Measurements from ENCODE around the gene PIGT.

PIGT gene

GRCh38 chr20:45415822-45416637 is at the start of gene PIGT:
PIGT (plus strand) TSS chr20:45416141; CDS start chr20:45416157, 16 bp downstream.
- TF ChIP-seq CTCF (IDR thresholded peaks at IDR 0.05; ENCODE audit: low read length, missing control alignments) = no peak
- DNase-seq (ENCODE audit: low read depth) = peak; percentile 81
- peak within 1 kb of the TSS; percentile 94 for H3K4me3 ChIP-seq (replicated peaks; ENCODE audit: low read depth, low read length)

GRCh38 chr20:45366192-45366591 is 49.7 kb upstream of the PIGT start:
- H3K4me3 ChIP-seq (replicated peaks; ENCODE audit: low read depth, low read length) = no peak overlapping the region
- DNase-seq (ENCODE audit: low read depth) = no peak
- no peak for TF ChIP-seq CTCF (IDR thresholded peaks at IDR 0.05; ENCODE audit: low read length, missing control alignments)

GRCh38 chr20:45366631-45367030 is 49.3 kb upstream of the PIGT start:
- no peak overlapping the region for H3K4me3 ChIP-seq (replicated peaks; ENCODE audit: low read depth, low read length)
- TF ChIP-seq CTCF (IDR thresholded peaks at IDR 0.05; ENCODE audit: low read length, missing control alignments) = no peak
- DNase-seq (ENCODE audit: low read depth) = no peak

DNA sequence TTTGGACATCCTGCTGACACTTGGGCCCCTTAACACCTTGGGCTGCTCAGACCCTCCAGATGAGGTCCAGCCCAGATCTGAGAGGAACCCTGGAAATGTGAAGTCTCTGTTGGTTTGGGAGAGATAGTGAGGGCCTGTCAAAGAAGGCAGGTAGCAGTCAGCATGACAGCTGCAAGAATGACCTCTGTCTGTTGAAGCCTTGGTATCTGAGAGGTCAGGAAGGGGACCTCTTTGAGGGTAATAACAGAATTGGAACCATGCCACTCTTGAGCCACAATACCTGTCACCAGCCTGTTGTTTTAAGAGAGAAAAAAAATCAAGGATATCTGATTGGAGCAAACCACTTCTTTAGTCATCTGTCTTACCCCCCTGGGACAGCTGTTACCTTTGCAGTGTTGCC is 48.8 kb upstream of the PIGT start:
- DNase-seq (ENCODE audit: low read depth) = no peak
- no peak overlapping the region for H3K4me3 ChIP-seq (replicated peaks; ENCODE audit: low read depth, low read length)
- no peak for TF ChIP-seq CTCF (IDR thresholded peaks at IDR 0.05; ENCODE audit: low read length, missing control alignments)

- H3K4me3 ChIP-seq (replicated peaks; ENCODE audit: low read depth, low read length) = no peak overlapping the region
- no peak for DNase-seq (ENCODE audit: low read depth)
- TF ChIP-seq CTCF (IDR thresholded peaks at IDR 0.05; ENCODE audit: low read length, missing control alignments) = no peak
Measured at GRCh38 chr20:45368221-45368980, 47.5 kb upstream of the PIGT start.

- no peak for TF ChIP-seq CTCF (IDR thresholded peaks at IDR 0.05; ENCODE audit: low read length, missing control alignments)
- DNase-seq (ENCODE audit: low read depth) = no peak
- no peak overlapping the region for H3K4me3 ChIP-seq (replicated peaks; ENCODE audit: low read depth, low read length)
Measured at GRCh38 chr20:45370571-45371160, 45.3 kb upstream of the PIGT start.
